ENCODE measurements around the gene HECW1. TPM values are rescaled to one million over a fixed set of nuclear protein-coding genes. Genes with fewer than 3 reads are reported as not detected.
A peak's percentile ranks its signal among the peaks of the same experiment; 100 is the strongest.

HECW1 gene
- total RNA-seq, 6 donors from 2014 or later: 0.10 to 1.0 (median 0.76) TPM; not detected in 1

GRCh38 chr7:43196379-43196778 lies 83.9 kb downstream of the HECW1 start:
- no peak overlapping the region for H3K27ac ChIP-seq
- no peak for DNase-seq
- TF ChIP-seq POLR2A (IDR thresholded peaks at IDR 0.05): no peak
- no peak for TF ChIP-seq EP300 (IDR thresholded peaks at IDR 0.05)
- TF ChIP-seq CTCF (IDR thresholded peaks at IDR 0.05): no peak
- no peak for TF ChIP-seq POLR2AphosphoS5 (IDR thresholded peaks at IDR 0.05)
- ATAC-seq (ENCODE audit: low FRiP score in 2 of 2): no peak
- 80 to 88% methylated on average over 5 of the region's 5 CpGs for WGBS, 2 donors
- no peak overlapping the region for H3K4me3 ChIP-seq
- H3K4me1 ChIP-seq: no peaks in the 10 kb centered on the region
- no peaks in the 10 kb centered on the region for H3K27me3 ChIP-seq
- H3K36me3 ChIP-seq: no peaks in the 10 kb centered on the region
- no peaks in the 10 kb centered on the region for H3K9me3 ChIP-seq

- no peaks in the 10 kb centered on the region for H3K36me3 ChIP-seq
- DNase-seq (no peak), ATAC-seq (ENCODE audit: low FRiP score in 2 of 2) (peak in 1 of 2 donors; percentile 35)
- no peak overlapping the region for H3K4me3 ChIP-seq
- H3K27me3 ChIP-seq: no peaks in the 10 kb centered on the region
- no peak overlapping the region for H3K27ac ChIP-seq
- no peaks in the 10 kb centered on the region for H3K4me1 ChIP-seq
- no peaks in the 10 kb centered on the region for H3K9me3 ChIP-seq
- 94 to 97% methylated on average over 6 of the region's 6 CpGs for WGBS, 2 donors
- no peak for TF ChIP-seq CTCF (IDR thresholded peaks at IDR 0.05)
- TF ChIP-seq POLR2AphosphoS5 (IDR thresholded peaks at IDR 0.05): no peak
These were observed 85.6 kb downstream of the HECW1 start for GRCh38 chr7:43198016-43198415.

- no peak overlapping the region for H3K27ac ChIP-seq
- ATAC-seq (ENCODE audit: low FRiP score in 2 of 2) (peak in 1 of 2 donors; percentile 62), DNase-seq (no peak)
- H3K4me3 ChIP-seq: no peak overlapping the region
- no peaks in the 10 kb centered on the region for H3K9me3 ChIP-seq
- 50 to 56% methylated on average over 7 of the region's 7 CpGs for WGBS, 2 donors
- no peaks in the 10 kb centered on the region for H3K4me1 ChIP-seq
- H3K27me3 ChIP-seq: no peaks in the 10 kb centered on the region
- TF ChIP-seq CTCF (IDR thresholded peaks at IDR 0.05) (no peak), POLR2A (IDR thresholded peaks at IDR 0.05) (no peak), EP300 (IDR thresholded peaks at IDR 0.05) (no peak), POLR2AphosphoS5 (IDR thresholded peaks at IDR 0.05) (no peak)
- no peaks in the 10 kb centered on the region for H3K36me3 ChIP-seq
These were observed 86.2 kb downstream of the HECW1 start for GRCh38 chr7:43198599-43199090.

GRCh38 chr7:43199371-43200160 lies 87.1 kb downstream of the HECW1 start:
- ATAC-seq (ENCODE audit: low FRiP score in 2 of 2): no peak
- 44 to 54% methylated on average over 8 of the region's 8 CpGs for WGBS, 2 donors
- no peaks in the 10 kb centered on the region for H3K27me3 ChIP-seq

More at GRCh38 chr7:43199371-43200160, 87.1 kb downstream of the HECW1 start:
- DNase-seq: no peak
- no peak for TF ChIP-seq CTCF (IDR thresholded peaks at IDR 0.05)
- TF ChIP-seq EP300 (IDR thresholded peaks at IDR 0.05): no peak
- TF ChIP-seq POLR2A (IDR thresholded peaks at IDR 0.05): no peak
- TF ChIP-seq POLR2AphosphoS5 (IDR thresholded peaks at IDR 0.05): no peak
- Histone ChIP-seq H3K36me3 (no peaks in the 10 kb centered on the region), H3K9me3 (no peaks in the 10 kb centered on the region), H3K4me1 (no peaks in the 10 kb centered on the region), H3K4me3 (no peak overlapping the region), H3K27ac (no peak overlapping the region)

Data from upper lobe of left lung (tissue), 6 donors.